GM21737 (cell line): ENCODE measurements around the gene RASGRF2.
"Not testable (repeated sequence)": the region's sequence is repeated elsewhere in the genome, so short reads cannot be mapped to it uniquely, and the experiment has no call there.

ENCODE experiments used
- ATAC-seq: cut with Tn5 transposase; IDR thresholded peaks from one replicate; pipeline ENCODE4 v1.9.1; 2021; ENCODE audit warnings: mild to moderate bottlenecking, moderate library complexity; ENCODE audit not compliant: unreplicated experiment

RASGRF2 gene

GRCh38 chr5:80982093-80982492 lies 21.9 kb downstream of the RASGRF2 start:
- no peak for ATAC-seq

DNA sequence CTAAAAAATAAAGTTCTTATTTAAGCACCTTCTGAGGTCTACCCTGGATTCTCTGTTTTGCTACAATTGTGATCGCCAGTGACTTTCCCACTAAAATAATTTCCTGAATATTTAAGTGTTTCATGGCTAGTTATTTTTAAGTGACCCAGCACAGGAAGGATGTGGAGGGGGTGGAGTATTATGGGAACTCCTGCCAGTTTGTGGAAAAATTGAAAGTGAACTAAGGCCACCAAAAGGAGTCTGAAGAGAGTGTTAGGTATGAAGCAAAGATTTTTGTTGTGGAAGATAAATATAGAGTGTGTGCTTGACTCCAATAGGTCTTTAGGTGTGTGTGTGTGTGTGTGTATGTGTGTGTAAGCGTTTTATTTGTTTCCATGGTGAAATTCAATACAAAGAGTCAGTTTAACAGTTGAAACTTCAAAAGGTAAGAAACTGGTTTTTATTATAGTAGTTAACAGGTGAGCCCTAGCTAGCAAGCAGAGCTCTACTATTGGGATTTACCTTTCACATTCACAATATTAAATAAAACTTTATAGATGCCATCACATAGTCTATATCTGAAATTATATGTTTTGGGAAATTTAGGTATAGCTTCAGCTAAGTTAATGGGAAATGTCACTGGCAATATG lies 25.6 kb downstream of the RASGRF2 start:
- ATAC-seq = no peak

GRCh38 chr5:80986382-80986781 lies 26.2 kb downstream of the RASGRF2 start:
- ATAC-seq = no peak

DNA sequence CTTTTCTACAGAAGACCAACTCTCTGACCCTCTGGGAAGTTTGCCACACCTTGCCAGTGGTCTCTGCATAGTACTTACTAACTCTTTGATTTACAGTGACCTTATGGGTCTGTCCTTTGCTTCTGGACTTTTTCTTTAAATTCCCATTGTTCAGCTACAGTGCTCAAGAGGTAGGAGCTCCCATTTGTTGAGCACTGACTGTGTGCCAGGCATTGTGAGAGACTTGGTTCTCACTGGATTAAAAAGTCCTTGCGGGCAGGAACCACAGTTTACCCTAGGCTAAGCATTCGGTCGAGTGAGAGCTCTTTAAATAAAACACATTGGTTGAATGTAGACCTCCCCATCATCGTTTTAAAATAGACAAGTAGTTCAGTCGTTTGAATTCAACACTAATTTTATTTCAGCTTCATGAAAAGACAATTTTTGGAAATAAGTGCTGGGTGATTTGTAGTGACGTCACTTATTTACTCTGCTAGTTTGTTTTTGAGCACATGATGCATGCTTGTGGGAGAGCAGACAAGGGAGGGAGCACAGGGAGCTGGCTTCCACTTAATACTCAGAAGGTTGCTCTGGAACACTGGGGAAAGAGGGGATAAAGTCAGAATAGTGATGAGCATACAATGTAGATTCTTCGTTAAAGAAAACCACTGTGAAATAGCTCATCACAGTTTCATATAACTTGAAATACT lies 27.1 kb downstream of the RASGRF2 start:
- no peak for ATAC-seq

- no peak for ATAC-seq
These were observed 28.3 kb downstream of the RASGRF2 start for GRCh38 chr5:80988419-80988935.

DNA sequence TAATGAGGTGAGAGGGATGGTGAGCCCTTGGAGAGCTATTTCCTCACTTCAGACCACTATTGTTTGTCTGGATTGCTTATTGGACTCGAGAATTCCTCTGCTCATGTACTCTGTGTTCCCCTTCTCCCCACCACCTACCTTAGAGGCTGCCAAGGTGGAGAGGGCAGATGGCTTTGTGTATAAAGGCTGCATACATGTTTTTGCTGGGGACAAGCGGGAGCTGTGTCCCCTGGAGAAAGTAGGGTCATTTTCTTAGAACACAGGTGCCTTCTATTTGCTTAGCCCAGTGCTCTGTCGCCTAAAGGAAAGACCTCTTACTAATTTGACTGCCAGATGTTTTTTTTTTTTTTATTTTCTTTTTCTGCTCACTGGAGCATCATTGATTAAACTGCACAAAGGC lies 29.7 kb downstream of the RASGRF2 start:
- no peak for ATAC-seq

- ATAC-seq = no peak
These were observed 30.4 kb downstream of the RASGRF2 start for GRCh38 chr5:80990527-80990926.

- ATAC-seq = no peak
These were observed 30.8 kb downstream of the RASGRF2 start for GRCh38 chr5:80990971-80991370.

DNA sequence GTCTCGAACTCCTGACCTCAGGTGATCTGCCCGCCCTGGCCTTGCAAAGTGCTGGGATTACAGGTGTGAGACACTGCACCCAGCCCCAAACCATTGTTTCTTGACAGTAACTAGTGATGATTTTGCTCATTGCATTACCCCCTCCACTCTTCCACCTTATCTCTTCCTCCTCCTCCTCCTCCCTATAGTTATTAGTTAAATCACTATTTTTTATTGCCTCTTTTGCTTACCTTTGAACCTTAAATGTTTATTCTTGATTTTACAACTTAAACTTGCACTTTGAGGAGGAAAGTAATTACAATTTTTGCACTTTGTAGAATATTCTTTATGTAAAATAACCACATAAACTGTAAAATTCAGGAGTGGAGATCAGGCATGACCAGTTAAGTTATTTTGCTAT lies 35.7 kb downstream of the RASGRF2 start:
- ATAC-seq = no peak

DNA sequence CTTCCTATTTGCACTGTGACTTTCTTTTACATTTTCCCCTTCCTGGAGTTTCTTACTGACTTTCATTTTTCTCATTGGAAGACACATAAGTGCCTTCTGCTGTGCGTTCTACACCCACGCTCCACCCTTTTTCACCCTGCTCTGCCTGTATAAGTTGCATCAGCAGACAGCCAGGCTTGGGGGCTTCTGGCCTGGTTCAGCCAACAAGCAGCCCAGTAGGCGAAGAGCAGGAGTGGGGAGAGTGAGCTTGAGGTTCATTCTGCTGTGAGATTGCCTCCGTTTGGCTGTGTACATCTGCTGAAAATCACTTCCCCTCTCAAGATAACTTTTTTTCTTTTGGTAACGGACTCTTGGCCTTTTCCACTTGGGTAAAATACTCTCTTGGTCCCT lies 38.4 kb downstream of the RASGRF2 start:
- no peak for ATAC-seq

- ATAC-seq = no peak
These were observed 43.7 kb downstream of the RASGRF2 start for GRCh38 chr5:81003811-81004386.

DNA sequence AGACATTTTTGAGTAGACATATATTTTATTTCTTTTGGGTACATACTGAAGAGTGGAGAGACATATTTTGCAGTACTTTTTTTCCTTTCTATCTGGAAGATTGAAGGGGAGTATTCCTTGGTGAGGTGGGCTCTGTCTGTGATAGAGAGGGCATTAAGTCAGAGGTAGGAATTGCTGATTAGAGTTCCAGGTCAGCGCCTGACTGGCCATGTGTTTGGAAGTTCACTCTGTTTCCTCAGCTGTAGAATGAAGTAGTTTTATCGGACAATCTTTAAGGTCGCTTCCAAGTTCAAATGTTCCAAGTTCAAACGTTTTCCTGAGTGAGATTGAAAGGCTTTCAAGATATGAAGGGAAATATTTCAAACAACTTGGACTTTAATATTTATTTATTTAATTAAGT lies 45.5 kb downstream of the RASGRF2 start:
- ATAC-seq = no peak

DNA sequence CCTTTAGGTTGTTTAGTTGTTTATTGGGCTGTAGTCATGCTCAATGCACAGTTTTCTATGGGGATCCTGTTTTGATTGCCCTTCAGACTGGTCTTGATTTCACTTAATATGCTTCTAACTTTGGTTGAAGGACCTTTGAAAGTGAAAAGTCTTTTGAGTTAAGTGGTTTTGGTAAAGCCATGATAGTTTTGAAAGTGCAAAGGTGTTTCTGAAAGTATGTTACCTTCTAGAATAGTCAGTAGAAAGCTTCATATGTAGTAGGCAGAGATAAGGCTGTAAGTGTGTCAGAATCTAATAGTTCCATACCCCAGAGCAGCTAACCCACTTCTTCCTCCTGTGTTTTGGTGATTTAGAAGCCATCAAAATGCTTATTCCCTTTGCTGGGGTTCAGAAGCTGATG lies 46.1 kb downstream of the RASGRF2 start:
- no peak for ATAC-seq

GRCh38 chr5:81006947-81007636 lies 46.9 kb downstream of the RASGRF2 start:
- no peak for ATAC-seq

DNA sequence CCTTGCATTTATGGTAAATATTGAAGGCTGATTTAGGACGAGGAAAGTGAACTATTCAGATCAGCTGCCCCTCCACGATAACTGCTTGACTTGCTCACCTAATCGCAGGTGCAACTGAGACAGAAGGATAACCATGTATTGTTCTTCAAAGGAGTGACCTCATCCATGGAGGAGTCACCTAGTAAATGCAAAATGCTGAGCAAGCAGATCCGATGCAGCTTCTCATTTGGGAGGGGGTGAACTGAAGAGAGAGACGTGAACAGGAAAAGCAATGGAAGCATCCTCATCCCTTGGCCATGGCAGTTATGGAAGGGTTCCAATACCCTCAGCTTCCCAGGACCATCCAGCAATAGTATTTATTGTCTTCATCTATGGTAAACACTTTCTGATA lies 47.5 kb downstream of the RASGRF2 start:
- no peak for ATAC-seq

- no peak for ATAC-seq
These were observed 50.4 kb downstream of the RASGRF2 start for GRCh38 chr5:81010336-81011169.

- no peak for ATAC-seq
These were observed 54.2 kb downstream of the RASGRF2 start for GRCh38 chr5:81014348-81014747.

- ATAC-seq = no peak
These were observed 56.0 kb downstream of the RASGRF2 start for GRCh38 chr5:81016116-81016515.

DNA sequence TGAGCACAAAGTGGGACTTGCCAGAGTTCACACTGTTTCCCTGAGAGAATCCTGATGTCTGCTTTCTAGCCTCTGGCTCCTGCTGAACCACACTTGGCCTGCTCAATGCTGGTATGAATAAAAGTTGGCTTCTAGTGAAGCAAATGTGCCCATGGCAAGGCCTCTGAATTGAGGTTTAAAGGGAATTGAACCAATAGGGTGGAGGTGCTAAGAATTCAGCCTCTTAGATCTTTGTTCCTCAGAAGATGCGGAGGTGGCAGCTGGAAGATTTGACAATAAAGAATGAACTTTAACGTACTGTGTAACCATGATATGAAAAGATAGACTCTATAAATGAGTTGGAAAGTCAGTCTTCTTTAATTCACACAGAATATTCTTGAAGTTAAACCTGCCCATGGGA lies 57.2 kb downstream of the RASGRF2 start:
- no peak for ATAC-seq

DNA sequence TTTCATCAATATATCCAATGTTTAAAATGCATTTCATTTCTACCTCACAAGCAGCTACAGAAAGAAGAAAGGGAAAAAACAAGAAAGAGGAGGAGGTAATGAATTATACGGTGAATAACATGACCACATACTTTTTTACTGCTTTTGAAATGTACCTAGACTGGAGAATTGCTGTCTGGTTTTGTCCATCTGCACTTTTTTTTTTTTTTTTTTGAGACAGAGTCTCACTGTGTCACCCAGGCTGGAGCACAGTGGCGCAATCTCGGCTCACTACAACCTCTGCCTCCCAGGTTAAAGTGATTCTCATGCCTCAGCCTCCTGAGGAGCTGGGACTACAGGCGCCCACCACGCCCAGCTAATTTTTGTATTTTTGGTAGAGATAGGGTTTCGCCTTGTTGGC lies 58.4 kb downstream of the RASGRF2 start:
- not testable (repeated sequence) for ATAC-seq

DNA sequence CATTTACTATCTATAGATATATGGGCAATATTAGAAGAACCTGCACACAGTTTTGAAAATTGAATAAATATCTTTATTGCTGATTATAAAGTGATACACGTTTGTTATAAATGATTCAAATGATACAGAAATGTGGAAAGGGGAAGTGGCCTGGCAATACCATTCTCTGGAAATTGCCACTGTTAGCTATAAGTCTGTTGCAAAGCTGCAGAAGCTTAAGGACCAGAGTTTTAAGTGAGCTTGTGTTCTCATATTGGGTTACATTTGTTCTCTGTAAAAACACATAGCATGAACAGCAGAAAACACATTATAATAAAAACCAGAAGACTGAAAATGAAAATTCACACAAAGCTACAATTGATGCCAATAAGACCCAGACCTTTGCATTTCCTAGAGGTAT lies 59.6 kb downstream of the RASGRF2 start:
- no peak for ATAC-seq
